Stimulated activated CD8-positive, alpha-beta memory T cell treated with anti-CD3 and anti-CD28 coated beads, Interleukin-15, amount 100 ng/mL, for 4 hours (primary cell): ENCODE results near the gene STX7.

Experiments
- DNase-seq, 2 donors: peaks; one replicate each; pipeline ENCODE4 v3.0.0-alpha.2; 2020; ENCODE audit warnings: low read depth in 2 of 2

Gene STX7

DNA sequence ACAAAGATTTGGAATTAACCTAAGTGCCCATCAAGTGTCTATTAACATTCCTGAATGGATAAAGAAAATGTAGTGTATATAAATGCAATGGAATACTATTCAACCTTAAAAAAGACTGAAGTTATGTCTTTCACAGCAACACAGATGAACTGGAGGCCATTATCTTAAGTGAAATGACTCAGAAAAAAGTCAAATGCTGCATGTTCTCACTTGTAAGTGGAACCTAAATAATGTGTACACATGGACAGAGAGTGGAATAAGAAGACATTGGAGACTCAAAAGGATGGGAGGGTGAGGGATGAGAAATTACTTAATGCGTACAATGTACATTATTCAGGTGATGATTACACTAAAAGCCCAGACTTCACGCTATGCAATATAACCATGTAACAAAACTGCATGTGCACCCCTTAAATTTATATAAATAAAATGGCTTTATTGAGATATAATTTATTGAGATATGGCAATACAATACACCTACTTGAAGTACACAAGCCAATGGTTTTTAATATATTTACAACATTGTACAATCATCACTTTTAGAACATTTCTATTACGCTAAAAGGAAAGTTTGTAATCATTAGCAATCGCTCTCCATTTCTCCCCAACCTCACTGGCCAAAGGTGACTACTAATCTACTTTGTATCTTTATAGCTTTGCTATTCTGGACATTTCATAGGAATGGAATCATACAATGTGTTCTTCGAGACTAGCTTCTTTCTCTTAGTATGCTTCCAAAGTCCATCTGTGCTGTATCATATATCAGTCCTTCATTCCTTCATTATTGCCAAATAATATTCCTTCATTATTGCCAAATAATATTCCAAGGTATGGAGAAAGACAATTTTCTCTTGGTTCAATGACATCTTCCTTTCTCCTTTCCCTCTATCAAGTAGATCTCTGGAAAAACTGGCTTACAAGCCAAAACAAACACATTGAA lies 5.8 kb downstream of the STX7 start:
- DNase-seq = no peak

DNA sequence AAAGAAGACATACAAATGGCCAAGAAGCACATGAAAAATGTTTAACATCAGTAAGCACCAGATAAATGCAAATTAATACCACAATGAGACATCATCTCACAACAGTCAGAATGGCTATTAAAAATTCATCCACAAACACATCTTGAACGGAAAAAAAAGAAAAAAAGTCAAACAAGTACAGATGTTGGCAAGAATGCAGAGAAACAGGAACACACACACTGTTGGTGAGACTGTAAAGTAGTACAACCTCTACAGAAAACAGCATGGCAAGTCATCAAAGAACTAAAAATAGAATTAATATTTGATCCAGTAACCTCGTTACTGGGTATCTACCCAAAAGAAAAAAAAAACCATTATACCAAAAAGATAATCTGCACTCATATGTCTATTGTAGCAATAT lies 6.5 kb downstream of the STX7 start:
- no peak for DNase-seq

DNA sequence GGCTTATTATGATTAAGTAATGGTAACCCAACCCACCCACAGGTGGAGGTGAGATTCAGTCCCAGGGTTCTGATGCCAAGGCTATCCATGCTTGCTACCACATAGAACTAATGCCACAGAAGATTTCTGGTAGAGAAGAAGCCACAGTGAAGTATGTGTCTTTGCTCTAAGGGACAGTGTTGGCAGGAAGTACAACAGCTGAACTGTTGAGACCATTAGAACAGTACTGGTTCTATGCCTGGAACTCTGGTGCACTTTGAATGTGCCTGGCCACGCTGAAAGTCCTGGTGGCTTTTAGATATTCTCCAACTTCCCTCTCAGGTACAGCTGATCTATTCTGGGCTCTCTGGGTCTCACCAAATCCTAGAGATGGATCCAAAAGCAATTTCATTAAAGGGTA lies 7.8 kb downstream of the STX7 start:
- no peak for DNase-seq

DNA sequence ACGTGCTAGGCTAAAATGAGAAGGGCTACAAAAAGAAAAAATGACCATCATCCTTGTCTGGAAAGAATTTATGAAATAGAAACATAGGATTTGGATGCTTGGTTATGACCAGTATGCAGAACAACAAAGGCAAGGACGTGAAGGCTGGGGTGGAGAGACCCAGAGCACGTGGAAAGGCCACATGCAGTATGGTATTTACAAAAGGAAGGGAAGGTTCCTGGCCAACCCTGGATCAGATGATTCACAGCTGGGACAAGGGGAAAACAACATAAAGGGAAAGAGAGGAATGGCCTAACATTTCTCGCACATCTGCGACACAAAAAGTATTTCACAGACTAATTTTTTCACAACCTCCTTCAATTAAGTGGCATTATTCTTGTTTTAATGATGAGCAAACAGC lies 8.2 kb downstream of the STX7 start:
- DNase-seq = no peak

DNA sequence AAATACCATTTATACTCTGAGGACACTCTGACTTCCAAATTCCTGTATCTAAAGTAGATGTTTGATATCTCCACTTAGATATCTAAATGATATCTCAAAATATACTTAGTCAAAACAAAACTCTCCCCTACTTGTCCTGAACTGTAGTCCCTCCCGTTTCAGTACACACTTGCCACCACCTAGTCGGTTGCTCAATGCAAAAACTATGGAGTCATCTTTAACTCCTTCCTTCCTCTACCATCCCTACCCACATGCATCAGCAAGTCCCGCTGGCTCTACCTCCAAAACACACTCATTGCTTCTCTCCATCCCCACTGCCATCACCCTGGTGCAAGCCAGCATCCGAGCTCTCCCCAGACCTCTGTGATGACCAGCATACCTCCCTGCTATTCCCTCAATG lies 13.2 kb downstream of the STX7 start:
- DNase-seq = no peak

DNA sequence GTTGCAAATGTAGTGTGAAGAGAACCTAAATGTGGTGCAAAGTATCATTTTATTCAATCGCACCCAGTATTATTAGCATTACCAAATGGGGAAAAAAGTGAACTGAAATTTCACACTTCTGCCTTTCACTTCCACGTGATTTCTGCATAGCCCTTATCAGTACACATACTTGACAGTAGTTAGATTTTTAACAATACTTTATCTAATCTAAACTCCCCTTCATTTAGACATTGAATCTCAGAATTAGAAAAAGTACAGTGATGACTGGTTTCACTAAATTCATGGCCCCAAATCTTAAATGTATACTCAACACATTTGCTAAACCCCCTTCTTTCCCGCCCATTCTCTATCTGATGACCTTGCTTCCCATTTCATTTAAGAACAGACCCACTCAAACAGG lies 14.3 kb downstream of the STX7 start:
- DNase-seq = no peak

DNA sequence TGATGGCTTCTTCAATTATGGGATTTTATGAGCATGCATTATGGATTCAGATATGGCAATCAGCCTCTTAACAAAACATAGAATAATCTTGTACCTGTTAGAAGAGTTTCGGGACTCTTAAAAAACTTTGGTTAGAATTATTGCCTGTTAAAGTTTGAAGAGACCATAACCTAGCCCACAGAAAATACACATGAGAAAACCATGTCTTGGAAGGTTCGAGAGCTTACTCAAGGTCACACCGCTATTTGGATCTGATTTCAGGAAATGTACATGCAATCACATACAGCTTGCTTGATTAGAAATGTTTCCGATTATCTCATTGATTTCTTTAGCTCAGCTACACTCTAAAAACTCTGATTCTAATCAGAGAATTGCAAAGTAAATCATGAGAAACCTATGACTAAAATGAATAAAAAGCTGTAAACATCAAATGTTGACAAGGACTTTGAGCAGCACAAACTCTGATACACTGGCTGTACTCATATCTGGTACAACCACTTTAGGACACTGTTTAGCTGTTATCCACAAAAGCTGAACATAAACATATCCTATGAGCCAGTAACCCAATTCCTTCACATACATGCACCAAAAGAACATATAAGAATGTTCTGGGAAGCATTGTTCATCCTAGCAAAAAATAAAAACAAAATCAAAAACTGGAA lies 16.3 kb downstream of the STX7 start:
- no peak for DNase-seq

DNA sequence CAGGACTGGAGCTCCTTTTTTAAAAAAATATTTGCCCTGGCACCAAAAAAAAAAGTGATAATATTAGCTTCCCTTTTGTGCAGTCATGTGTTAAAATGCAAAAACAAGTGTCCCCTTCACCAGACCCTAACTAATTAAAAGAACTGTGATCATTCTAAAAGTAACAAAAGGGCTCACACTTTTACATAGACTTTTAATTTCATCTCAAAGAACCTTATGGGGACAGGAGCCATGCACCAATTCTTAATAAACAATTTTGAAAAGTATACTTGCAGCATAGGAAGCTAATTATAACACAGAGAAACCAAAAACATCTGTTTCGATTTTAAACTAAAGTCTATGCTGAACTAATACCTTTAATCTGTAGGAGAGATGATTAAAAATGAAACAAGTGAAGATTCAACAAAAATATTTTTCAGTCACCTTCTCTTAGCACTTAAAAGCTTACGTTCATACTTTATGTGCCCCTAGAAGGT lies 17.3 kb downstream of the STX7 start:
- DNase-seq = no peak

DNA sequence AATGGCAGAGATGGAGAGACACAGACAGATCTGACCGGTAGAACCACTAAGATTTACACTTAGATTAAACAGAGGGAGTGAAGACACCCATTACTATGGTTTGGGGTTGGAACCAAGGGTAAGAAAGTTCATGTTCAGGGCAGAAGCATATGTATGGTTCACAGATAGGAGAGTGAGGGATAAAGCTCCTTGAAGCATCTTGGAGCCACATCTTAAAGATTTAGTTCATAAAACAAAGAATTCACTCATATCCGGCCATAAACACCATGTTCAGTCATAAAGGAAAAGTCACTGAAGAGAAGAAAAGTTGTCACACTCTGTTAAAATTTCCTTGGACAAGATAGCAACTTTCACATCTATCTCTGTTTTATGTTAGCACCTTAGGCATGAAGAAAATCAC lies 18.0 kb downstream of the STX7 start:
- no peak for DNase-seq

DNA sequence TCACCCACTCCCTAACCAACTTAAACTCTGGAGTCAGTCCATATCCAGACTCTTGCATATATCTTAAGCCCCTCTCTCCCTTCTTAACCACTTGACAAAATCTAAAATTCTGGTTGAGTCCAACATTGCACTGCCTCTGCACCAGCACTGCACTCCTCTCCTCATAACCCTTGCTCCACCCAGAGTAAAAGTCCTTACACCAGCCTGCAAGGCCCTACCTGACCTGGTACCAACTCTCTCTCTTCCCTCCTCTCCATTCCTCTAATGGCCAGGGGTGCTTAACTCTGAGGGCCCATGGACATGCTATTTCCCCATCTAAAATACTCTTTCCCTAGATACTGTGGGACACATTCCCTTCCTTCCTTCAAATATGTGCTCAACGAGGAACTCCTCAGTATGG lies 21.0 kb downstream of the STX7 start:
- DNase-seq = no peak

DNA sequence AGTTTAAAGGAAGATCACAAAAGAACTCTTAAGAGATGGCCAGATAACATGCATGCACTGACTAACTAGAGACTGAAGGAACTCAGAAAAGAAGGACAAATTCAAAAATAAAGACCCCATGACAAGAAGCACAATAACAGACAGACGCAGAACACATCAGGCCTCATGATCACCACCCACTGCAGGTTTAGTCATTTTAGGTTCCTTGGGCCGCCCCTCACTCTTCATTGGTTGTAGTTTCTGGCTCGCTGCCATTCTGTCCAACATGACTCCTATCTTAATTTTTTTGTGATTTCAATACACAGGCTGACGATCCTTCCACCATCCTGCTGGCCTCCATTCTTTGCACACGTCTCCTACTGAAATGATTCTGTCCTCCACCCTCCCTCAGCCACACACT lies 21.6 kb downstream of the STX7 start:
- DNase-seq = no peak

DNA sequence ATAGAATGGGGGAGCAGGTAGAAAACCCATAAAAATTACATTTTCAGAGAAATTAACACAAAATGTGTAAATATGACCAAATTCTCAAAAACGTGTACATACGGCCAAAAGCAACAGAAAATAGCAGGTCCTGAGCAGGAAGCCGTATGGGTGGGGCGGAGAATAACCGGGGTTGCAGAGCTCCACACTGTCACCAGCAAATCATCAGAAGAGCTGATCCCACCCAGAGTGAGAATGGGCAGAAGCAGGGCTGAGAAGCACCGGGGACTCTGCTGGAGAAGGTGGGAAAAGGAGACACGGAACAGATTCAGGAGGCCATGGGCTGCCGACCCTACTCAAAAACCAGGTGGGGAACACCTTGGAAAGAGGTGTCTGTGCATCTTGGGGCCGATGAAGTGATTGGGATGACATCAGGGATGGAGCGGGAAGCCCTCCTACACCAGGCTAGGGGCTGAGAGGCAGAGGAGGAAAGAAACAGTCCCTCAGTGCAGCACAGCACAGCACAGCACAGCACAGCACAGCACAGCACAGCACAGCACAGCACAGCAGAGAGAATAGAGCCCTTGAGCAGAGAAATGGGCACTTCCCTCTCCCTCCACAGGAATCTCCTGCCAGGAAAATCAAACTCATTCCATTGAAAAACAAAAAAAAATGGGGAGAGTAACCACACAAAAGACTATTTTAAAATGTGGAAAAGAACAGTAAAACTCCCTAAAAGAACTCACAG lies 22.3 kb downstream of the STX7 start:
- DNase-seq = no peak

DNA sequence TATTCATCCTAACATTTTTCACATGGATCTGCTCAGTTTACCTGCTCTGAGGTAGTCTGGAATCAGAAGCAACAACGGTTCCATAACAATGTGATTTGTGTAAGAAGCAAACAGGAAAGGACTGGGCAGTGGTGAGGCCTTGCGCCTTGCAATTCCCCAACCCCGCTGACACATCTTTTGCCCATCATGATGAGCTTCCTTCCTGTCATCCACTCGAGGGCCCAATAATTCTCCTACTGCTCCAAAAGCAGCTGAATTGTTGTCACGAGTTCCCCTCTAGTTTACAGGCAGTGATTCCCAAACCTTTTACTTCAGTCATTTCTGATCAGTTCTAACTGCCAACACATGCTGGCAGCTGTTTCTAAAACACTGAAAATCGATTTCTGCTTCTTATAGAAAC lies 22.9 kb downstream of the STX7 start:
- no peak for DNase-seq

DNA sequence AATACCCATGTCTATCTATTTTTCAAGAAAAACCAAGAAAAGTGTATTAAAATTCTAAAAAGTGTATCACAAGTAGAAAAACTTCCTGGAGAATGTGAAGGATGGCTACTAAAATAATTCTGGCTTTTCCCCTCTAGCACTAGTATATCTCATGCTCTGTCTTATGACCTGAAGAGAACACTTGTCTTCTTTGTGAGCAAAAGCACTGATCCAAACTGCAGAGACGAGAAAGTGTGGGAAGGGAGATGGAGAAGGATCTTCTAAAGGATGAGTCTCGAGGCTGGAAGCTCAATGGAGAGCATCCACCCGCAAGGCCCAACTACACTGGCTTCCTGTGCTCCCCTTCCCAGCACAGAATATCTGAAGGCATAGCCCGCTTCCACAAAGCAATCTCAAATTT lies 23.5 kb downstream of the STX7 start:
- no peak for DNase-seq

DNA sequence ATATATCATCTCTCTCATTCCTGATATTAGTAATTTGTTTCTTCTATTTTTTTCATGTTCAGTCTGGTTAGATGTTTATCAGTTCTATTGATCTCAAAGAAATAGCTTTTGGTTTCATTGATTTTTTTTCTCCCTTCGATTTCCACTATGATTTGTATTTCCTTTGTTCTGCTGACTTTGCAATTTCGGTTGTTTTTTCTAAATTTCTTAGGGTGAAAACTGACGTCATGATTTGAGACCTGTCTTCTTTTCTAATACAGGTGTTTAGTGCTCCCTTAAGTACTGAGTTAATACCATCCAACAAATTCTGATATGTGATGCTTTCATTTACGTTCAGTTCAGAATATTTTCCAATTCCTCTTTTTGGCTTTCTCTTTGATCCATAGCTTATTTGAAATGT lies 25.2 kb downstream of the STX7 start:
- no peak for DNase-seq

DNA sequence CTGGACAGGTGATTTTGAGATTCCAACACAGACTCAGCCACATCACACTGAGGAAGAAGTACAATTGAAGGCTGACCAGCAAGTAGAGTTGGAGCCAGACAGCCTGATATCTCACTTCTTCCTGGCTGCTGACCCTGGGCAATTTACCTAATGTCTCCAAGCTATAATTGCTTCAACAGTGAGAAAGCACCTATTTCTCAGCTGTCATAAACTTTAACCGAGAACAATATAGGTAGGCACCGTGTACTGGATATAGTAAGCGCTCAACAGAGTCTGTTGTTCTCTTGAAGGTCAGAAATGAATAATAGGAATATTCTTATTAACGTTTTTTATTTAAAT lies 28.3 kb downstream of the STX7 start:
- DNase-seq = no peak

DNA sequence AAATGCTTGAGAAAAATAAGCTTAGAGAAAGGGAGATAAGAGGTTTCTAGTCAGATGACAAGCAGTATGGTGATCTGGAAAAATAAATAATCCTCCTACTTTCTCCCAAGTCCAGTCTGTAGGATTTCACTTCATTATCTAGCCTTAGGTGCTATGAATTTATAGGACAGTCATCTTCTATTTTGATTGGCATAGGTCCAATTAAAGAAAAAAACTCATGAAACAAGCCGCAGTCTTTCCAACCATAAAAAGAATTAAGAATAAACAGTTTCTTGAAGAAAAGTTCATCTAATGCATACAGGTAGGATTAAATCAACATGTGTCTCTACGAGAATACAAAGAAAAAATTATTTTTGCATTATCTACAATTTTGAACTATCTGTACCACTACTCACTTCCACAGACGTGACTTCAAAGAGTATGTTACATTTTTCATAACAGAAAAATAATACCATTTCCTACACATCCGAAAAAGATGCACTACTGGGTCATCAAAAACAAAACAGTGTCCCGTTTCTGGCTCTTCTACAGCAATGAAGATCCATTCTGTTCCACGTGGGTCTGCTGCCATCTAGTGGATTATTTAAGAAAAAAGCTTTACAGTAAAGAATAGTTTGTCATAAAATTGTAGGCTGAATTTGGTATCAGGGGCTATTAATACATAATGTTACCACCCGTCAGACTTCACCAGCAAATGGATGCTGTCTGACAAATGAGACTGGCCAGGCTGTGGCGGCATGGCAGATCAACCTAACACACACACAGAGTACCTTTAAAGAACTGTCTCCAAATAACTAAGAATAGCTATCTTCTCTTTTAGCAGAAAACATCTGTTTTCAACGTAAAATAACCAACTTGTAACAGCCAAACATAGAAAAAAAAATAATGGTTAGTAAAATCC lies 28.9 kb downstream of the STX7 start:
- peak in 1 of 2 donors; percentile 8 for DNase-seq

DNA sequence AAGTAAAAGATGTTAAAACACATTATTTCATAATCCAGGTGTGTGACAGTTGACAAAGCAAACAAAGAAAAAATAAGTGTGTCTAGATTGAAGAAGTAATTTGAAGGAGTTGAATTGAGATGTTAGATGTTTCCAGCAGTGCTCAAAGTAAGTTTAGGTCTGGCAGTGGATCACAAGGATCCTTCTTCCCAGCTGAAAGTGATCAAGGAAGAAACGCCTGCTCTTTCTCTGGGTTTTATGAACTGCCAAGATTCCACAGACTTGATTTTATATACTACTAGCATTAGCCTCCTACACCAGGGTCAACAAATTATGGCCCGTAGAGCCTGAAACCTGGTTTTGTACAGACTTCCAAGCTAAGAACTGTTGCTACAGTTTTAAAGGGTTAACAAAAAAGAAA lies 30.3 kb downstream of the STX7 start:
- DNase-seq = no peak

DNA sequence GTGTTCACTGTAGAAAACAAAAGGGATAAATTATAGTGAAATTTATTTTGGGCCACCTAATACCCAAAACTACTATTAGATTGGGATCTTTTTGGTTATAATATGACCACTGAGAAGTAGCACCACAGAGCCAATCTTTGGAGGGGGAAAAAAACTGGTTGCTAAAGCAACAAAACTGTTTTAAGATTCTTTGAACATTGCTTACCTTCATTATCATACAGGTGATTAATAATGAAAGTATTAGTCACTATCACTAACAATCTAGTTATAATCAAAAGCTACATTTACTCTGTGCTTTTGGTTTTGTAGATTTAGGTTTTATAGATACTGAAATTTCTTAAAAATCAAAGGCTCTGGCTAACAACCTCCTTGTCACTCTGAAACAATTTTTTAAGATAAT lies 31.7 kb downstream of the STX7 start:
- DNase-seq = no peak

DNA sequence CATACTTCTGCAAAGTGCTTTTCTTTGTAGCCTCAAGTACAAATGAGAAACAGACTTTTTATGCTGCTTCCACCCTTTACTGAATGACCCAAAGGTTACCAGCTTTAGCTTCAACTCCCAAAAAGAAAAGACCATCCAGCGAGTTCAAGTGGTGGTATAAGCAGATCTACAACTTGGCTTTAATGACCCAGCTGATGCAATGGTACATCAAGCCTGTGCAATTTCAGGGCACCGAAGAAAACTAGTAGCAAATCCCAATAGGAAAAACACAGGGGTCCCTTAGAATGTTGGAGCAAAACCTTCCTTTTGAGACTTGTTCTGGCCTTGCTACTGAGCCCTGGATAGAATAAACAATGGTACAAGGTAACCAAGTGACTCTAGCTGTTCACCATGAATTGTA lies 33.8 kb downstream of the STX7 start:
- no peak for DNase-seq

DNA sequence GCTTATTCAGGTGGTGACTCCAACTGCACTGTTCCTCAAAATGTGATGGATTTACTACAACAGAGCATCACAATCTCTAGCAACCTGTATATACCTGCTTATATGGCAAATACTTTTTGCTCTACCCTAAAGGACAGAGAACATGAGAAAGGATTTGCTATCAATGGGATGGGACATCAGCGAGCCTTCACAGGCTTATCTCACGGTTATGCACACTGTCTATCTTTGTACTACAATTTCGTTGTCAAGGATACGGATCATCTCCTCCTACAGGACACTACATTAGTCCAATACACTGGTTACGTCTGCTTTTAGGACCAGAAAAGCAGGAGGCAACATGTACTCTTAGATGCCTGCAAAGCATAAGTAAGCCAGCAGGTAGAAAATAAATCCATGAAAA lies 34.2 kb downstream of the STX7 start:
- no peak for DNase-seq

DNA sequence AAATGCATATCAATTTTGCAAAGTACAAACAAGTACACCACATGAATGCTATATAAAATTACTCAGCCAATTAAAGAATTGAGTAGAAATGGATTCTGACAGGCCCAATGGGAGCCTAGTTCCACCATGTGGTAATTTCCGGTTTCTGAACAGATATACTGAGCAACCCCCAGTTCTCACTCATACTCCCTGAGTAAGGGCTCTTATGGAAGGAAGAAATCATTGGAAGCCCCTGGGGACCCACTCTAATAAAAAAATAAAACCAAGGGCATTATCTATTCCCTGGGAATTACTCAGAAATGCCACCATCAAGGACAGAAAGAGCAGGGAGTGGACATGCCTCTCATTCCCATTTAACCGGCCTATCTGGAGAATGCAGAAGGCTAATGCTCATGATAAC lies 34.6 kb downstream of the STX7 start:
- DNase-seq = no peak
